Skeletal muscle cell (primary cell): Measurements from ENCODE around the gene LTA4H.
A peak's percentile ranks its signal among the peaks of the same experiment; 100 is the strongest.

Source experiments
- DNase-seq: peaks from one replicate; pipeline ENCODE4 v3.0.0-alpha.2; 2010; ENCODE audit warnings: low read depth
- H3K4me3 ChIP-seq: 2 replicates; pipeline ENCODE4 v1.5.1; 2011; ENCODE audit warnings: low read depth, mild to moderate bottlenecking, control low read depth, low read length, moderate library complexity

LTA4H gene

DNA sequence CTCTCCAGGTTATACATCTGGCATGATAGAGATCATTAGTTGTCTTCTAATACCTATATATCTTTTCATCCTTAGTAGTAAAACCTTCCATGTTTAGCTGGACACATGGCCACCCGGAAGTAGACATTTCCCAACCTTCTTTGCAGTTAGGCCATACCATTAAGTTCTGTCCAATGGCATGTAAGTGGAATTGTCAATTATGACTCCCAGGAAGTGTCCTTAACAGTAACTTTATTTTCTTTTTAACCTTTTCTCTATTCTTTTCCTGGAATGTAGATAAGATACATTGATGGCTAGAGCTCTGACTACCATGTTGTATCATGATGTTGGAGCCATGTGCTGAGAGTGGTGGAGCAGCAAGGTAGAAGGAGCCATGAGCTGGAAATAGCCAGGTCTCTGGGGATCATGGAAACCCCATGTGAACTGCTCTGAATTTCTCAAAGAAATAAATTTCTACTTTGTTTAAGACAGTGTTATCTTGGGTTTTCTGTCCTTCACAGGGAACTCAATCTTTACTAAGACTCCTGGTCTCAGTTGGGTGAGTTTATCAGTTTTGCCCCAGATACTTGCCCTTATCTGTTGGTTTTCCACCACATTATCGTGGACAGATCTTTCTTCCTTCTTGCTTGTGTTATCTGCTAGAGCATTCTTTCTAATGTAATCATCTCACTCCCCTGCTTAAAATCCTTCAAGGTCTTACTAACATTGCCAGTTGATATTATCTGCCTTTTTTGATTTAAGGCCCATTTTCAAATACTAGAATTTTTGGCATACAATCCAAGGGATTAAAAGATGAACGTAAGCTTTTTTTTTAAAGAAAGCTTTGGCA, 5.1 kb upstream of the LTA4H start:
- no peak overlapping the region for H3K4me3 ChIP-seq
- DNase-seq, result no peak

DNA sequence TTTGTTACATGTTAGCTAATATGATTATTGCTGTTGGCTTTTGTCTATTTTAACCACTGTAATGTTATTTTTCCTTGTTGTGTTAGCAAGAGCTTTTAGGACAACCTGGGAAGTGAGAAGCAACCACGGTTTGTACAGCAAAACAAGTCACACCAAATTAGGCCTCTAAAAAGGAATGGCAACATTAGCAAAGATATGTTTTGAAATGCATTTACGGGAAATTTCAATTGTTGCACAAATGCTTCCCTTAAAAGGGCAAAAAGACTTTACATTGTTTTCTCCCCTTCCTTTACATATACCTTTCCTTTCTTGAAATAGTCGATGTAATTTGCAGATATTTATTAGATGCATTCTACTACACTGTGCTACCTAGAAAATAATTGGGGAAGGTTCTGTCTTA, 4.1 kb upstream of the LTA4H start:
- DNase-seq, result no peak
- H3K4me3 ChIP-seq, result no peak overlapping the region

DNA sequence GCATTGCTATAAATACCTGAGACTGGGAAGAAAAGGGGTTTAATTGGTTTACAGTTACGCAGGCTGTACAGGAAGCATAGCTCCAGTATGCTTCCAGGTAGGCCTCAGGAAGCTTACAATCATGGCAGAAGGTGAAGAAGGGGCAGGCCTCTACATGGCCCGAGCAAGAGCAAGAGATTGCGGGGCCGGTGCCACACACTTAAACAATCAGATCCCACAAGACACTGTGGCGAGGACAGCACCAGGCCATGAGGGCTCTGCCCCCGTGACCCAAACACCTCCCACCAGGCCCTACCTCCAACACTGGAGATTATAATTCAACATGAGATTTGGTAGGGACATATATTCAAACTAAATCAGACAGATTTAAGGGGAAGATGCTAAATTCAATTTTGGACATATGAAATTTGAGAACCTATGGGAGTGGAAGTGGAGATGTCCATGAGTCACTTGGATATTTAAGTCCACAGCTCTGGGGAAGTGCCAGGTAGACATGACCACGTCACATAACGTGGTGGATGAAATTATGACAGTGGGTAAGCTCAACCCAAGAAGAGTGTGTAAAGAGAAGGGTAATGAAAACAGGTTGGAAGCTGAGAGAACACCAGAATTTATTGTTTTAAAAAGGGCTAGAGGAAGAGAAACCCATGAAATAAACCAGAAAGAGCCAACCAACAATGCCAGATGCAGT, 1.5 kb upstream of the LTA4H start:
- no peak for DNase-seq
- H3K4me3 ChIP-seq, result no peak overlapping the region

DNA sequence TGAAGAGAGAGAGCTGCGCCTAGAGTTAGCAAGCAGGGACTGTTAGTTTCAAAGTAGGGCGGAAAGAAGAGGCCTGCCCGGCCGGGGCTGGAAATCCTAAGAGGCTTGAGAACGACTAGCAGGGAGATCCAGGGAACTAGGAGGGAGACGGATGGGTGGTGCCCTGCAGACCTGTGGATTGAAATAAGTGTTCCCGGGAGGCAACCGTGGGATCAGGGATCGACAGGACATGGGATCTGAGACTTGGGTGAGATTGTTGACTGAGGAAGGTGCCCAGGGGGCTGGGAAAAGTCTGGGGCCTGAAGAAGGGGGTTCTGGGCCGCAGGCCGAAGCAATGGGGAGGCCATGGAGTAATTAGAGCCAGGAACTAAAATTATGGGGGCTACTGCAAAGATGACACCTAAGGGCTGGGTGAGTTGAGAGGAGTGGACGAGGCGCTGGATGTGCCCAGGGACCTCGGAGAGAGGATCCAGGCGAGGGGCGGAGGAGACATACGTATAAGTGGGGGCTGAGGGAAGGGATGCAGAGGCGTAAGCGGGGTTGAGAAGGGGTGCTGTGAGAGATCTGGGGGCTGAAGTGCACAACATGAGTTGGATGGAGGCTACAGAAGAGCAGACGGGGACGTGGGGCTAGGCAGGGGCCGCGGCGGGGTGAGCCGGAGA, 635 bp downstream of the LTA4H start:
- no peak for DNase-seq
- peak overlapping the region; percentile 90 for H3K4me3 ChIP-seq

DNA sequence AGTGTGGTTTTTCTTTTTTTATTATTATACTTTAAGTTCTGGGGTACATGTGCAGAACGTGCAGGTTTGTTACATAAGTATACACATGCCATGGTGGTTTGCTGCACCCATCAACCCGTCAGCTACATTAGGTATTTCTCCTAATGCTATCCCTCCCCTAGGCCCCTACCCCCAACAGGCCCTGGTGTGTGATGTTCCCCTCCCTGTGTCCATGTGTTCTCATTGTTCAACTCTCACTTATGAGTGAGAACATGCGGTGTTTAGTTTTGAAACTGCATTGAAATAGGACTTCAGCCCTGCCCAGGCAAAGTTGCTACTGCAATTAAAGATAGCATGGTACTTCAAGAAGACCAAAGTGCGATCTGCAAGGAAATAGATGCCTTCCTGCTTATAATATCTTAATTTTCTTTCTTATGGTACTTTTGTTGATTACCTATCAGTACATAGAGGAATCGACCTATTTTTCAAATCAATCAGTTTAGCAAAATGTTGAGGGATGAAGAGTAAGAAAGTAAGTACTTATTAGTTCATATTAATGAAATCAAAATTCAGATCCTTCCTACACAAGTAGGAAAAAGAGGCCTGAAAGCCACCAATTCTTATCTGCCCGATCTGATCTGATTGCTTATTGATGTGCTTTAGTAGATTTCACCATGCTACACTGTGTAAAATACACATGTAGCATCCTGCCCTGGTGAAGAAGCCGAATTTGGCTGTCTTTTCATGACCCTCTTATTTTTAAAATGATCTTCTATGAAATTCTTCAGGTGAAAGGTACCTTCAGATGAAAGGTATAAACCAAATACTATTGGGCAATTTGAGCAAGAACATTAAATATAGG, 1.6 kb downstream of the LTA4H start:
- DNase-seq, result no peak
- peak overlapping the region; percentile 90 for H3K4me3 ChIP-seq

DNA sequence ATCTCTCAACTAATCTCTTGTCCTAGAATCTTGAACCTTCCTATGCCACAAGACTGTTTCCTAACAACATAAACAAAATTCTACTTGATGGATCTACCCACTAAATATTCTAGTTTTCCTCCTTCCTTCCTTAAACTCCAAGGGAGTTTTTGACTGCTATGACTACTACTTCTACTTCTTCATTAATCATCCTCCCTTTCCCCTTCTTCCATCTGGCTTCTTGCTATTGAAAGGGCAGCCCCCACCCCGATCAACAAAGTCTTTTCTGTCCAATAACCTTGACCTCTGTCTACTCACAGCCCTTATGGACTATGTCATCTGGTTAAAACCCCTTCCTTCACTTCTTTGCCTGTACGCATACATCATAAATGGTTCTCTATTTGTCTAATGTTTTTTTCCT, 5.6 kb downstream of the LTA4H start:
- no peak overlapping the region for H3K4me3 ChIP-seq

DNA sequence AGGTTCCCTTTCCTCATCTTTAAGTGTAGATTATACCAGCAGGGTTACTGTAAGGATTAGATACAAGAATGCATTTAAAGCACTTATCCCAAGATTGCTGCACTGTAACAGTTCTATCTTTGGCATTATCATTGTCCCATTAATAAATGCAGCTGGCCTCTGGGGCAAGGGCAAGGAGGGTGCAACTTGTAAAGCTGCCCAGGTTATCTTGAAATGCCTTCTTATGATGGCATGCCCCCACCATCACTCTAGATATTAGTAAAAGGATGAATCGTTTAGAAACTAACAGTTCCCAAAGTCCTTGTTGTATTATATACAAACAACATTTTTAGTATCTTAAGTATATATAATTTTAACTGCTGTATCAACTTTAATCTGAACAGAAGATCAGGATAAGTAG, 6.8 kb downstream of the LTA4H start:
- no peak for DNase-seq
- H3K4me3 ChIP-seq, result no peak overlapping the region

More for the DNA sequence above, 5.6 kb downstream of the LTA4H start:
- DNase-seq, result no peak

DNA sequence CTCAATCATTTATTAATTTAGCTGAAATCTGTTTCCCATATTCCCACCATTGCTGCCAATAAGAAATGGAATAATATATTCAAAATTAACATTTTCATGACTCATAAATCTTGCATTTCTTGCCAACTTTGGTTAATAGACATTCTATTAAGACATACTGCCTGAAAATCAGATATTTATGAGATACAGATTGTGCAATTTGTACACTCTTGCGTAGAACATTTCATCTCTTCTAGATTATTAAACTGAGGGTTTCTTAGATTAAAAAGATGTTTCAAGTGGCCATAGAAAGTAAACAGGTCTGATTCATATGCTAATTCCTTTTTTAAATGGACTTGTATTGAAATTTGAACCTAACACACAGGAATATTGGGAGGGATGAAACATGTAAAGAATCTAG, 9.1 kb downstream of the LTA4H start:
- no peak overlapping the region for H3K4me3 ChIP-seq
- no peak for DNase-seq

DNA sequence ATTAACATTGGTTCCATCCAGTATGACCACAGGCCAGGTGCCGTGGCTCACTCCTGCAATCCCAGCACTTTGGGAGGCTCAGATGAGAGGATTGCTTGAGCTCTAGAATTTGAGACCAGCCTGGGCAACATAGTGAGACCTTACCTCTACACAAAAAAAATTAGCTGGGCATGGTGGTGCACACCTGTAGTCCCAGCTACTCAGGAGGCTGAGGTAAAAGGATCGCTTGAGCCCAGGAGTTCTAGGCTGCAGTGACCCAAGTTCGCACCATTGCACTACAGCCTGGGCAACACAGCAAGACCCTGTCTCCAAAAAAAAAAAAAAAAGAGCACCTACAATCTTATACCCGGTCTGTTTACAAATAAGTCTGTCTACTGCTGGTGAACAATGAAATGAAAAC, 9.9 kb downstream of the LTA4H start:
- no peak for DNase-seq
- no peak overlapping the region for H3K4me3 ChIP-seq

DNA sequence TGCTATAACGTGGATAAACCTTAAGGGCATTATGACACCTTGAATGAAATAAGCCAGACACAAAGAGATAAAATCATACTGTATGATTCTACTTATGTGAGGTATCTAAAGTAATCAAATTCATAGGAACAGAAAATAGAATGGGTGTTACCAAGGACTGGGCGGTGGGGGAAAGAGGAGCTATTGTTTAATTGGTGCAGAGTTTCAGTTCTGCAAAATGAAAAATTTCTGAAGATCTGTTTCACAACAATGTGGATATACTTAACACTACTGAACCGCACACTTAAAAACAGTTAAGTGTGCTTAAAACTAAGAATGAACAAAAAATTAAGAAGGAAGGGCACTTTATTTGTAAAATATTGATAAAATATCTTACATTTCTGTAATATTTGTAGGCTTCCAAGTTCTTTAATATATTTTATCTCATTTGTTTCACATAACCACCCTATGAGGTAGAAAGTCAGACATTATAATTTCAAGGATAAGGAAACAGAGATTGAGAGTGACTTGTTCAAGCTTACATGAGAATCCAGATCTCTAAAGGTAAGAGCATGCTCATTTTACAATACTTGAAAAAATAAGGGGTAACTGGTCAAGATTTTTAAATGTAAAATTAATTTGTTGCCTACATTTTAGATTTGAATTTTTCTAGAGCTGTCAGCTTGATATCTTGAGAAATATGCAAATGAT, 14.9 kb downstream of the LTA4H start:
- DNase-seq, result no peak

DNA sequence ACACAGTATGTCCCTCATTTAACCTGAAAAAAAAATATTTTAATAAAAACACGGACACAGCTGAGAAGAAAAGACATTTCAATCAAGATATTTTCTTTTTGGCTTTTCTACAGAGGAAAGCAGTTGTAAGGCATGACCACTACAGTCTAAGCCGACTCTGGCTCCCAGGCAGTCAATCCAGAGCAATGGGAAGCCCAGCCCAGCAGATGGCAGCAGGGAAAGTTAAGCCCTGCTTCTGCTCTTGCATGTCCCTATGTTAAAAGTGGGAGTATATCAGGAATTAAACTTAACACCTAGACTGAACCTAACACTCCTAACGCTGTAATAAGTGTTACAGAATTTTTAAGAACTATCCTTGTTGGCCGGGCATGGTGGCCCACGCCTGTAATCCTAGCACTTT, 19.7 kb downstream of the LTA4H start:
- DNase-seq, result no peak
- no peak overlapping the region for H3K4me3 ChIP-seq

More for the DNA sequence above, 14.9 kb downstream of the LTA4H start:
- no peak overlapping the region for H3K4me3 ChIP-seq

DNA sequence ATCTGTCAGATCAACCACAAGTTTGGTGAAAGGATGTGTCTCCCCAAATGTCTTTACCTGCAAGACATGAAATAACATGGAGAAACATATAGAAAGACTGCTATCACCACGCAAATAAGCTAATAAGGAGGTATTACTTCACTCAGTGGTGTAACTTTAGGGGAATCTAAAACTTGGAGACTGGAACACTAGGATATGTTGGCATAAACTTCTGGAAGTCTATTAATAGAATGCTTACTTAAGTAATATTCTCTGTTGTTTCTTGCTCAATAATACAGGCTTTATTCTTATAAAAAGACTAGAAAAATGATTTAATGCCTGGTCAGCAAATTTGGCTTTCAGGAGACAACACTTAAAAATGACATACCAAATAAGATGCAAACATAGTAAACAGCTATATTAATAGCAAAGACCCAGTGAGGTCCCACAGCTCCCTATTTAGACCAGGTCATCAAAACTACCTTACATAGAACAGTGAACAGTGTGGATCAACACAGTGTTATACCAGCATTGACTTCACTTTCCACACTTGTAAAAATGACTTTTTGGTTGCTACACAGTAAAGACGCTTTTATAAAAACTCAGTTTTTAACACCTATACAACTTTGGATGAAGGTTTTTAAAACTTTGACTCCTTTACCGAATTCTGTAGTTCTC, 20.3 kb downstream of the LTA4H start:
- H3K4me3 ChIP-seq, result no peak overlapping the region
- no peak for DNase-seq

DNA sequence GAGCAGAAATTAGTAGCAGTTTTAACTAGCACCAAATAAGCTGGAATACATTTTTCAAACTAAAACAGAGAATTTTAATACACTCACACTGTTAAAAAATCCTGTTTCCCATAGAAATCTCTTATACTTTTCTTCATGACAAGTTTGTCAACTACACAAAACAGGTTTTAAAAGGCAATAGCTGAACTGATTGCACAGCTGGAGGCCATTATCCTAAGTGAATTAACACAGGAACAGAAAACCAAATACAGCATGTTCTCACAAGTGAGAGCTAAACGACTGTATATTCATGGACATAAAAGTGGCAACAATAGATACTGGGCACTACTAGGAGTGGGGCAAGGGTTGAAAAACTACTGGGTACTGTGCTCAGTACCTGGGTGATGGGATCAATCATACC, 27.7 kb downstream of the LTA4H start:
- no peak for DNase-seq
- no peak overlapping the region for H3K4me3 ChIP-seq

DNA sequence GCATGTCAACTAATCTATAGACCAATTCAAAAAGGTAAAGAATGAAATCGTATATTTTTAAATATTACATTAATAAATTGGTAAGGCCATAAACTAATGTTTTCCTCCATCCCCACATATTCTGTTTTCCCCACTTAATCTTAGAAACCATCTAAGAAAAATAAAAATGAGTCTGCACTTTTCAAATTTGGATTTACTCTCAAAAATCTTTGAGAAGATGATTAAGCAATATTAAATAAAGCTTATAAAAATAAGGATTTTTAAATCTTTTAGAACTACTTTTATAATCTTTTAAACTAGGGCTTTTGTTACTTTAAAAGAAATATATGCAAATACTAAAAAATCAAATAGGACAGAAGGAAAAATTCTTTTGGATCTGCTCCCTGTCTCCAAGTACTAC, 28.7 kb downstream of the LTA4H start:
- DNase-seq, result no peak
- no peak overlapping the region for H3K4me3 ChIP-seq

DNA sequence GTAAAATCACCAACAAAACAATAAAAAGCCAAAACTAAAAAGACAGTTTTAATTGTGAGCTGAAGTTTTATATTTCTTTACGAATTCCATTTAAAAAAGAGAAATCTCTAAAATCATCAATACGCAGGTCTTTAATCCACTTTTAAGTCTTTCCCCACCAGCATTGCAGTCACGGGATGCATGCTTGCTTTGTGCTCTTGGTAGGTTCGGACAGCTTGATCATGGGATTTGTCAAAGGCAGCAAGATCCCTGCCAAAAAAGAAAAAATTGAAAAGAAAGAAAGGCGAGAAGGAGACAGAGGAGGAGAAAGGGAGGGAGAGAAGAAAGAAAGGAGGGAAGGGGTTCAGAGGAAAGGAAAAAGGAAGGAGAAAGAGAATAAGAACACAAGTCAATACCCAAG, 34.5 kb downstream of the LTA4H start:
- H3K4me3 ChIP-seq, result no peak overlapping the region
- no peak for DNase-seq

DNA sequence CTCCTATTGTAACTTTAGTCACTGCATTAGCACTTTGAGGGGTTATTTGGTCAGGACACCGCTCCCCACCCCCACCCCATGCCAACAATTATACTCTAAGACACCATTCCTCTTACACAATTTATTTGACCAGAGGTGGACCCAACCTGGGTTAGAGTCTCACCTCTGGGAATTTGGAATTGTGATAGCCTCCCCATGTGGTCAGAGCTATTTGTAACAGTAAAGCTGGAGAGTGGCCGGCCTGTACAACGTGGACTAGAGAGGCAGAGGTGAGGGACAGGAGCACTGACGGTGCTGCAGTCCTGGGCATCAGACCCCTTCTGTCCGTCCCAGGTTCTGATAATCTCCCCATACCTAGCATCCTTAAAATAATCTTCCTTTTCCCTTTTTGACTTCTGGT, 35.9 kb downstream of the LTA4H start:
- no peak for DNase-seq
- no peak overlapping the region for H3K4me3 ChIP-seq

DNA sequence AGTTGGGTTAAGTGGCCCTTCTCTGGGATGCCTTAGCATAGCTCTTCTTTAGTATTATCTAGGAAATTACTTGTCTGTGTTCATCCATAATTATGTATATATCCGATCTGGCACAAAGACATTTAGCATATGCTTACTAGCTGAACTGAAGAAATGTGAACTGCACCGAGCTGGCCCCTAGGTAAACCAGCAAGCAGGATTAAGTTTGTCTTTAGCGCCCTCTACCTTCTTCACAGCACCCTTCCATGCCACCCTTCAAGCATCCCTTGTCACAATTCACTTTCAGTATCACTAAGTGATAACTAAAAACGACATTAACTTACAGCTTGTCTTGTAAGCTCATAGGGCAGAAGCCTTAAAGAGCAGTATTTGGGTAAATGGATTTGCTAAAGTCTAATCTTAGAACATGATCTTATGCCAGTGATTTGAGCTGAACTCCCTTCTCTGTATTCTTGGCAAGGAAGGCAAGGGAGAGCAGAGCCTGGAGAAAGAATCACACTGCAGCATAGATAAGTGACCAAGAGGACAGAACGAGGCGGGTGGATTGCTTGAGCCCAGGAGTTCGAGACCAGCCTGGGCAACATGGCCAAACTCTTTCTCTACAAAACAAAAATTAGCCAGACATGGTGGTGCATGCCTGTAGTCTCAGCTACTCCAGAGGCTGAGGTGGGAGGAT, 36.6 kb downstream of the LTA4H start:
- H3K4me3 ChIP-seq, result no peak overlapping the region

DNA sequence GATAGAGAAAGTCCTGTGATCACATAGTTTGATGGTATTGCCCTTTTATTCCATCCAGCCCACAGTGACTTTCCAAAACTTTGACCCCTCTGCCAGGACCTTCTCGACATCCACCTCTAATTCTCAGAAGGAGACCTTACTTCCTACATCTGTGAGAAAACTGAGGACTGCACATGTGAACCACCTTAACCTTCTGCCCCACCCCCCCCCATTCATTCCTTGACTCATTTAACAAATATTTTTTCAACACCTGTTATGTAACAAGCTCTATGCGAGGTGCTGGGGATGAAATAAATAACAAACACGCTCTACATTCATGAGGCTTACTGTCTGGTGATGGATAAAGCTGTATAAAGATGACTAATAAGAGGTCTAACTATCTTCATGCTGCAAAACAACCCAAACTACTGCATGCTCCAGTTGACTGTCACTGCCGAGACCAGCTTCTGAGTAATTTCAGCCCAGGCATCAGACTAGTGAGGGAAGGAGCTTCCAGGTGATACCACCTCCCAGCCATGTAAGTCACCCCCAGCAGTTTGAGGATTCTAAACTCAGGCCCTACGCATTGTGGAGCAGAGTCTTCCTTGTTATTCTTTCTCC, 37.4 kb downstream of the LTA4H start:
- H3K4me3 ChIP-seq, result no peak overlapping the region
- DNase-seq, result no peak

More for the DNA sequence above, 36.6 kb downstream of the LTA4H start:
- peak; percentile 13 for DNase-seq
